K562 (cell line): ENCODE measurements around the gene SLC27A2. TPM values are rescaled to one million over a fixed set of nuclear protein-coding genes. Genes with fewer than 3 reads are reported as not detected.

Experiments
- ATAC-seq: fragments of 200-7000 bp; cut with Tn5 transposase; 3 replicates; pipeline ENCODE4 v1.9.1; 2020; ENCODE audit warnings: moderate library complexity
- BruUV-seq: library from RNA; stranded (reverse); fragments of 400-500 nt; replicated peaks from 2 replicates; lab custom pipeline; 2021; lab: Mats Ljungman, UMichigan
- CTCF ChIA-PET: fragments of 300-600 bp; formaldehyde crosslinking; extraction: SDS; loops from one replicate; lab custom pipeline; 2021; ENCODE audit warnings: low intra/inter-chr PET ratio; lab: Yijun Ruan, JAX
- POLR2A ChIA-PET: fragments of 300-600, 350-650 bp; sonication (Branson Sonifier 250); formaldehyde crosslinking; extraction: SDS; loops from one replicate; lab custom pipeline; 2021; ENCODE audit warnings: antibody characterized with exemption, inconsistent platforms; lab: Yijun Ruan, JAX
- DNase-seq, 4 experiments: peaks; one replicate each; pipeline versions ENCODE4 v3.0.0 to v3.0.0-alpha.2; 2011 to 2018; ENCODE audit warnings: low spot score in 3 of 4, mixed read lengths in 3 of 4; ENCODE audit errors: extremely low read depth in 1 of 4
- FAIRE-seq: peaks from 2 replicates; lab custom pipeline; 2011; peaks lifted over from hg19 to GRCh38; lab: Jason Lieb, UNC
- H2AFZ ChIP-seq: 2 replicates; pipeline ENCODE4 v1.6.0; 2011; ENCODE audit warnings: low read depth, low read length, control low read depth, inconsistent platforms
- H3K27ac ChIP-seq: fragments of 200-600 bp; 3 replicates; pipeline ENCODE4 v1.8.0; 2011; ENCODE audit warnings: low read depth, mild to moderate bottlenecking, control low read depth, inconsistent platforms, low read length, moderate library complexity, mixed read lengths; ENCODE audit errors: extremely low read depth
- H3K27me3 ChIP-seq, 2 experiments: fragments of 300-600 bp in 1 of 2; 2 replicates in 1 of 2; 3 replicates in 1 of 2; pipeline versions ENCODE4 v1.6.0 to v1.8.0; 2011; ENCODE audit warnings: inconsistent platforms in 2 of 2, low read length in 2 of 2, mild to moderate bottlenecking in 1 of 2, mixed read lengths in 1 of 2, moderate library complexity in 1 of 2; ENCODE audit not compliant: control insufficient read depth in 2 of 2, insufficient read depth in 2 of 2
- H3K36me3 ChIP-seq: fragments of 300-600 bp; 3 replicates; pipeline ENCODE4 v1.8.0; 2011; ENCODE audit warnings: mild to moderate bottlenecking, low read length, inconsistent platforms; ENCODE audit not compliant: control insufficient read depth, insufficient read depth
- H3K4me1 ChIP-seq, 2 experiments: fragments of 200-600 bp in 1 of 2; replicated peaks in 1 of 2; 2 replicates in 1 of 2; 3 replicates in 1 of 2; pipeline versions ENCODE4 v1.5.1 to v1.8.0; 2011; ENCODE audit warnings: inconsistent platforms in 2 of 2, low read length in 2 of 2, mild to moderate bottlenecking in 1 of 2, mixed read lengths in 1 of 2, moderate library complexity in 1 of 2; ENCODE audit not compliant: control insufficient read depth in 2 of 2, insufficient read depth in 2 of 2
- H3K4me2 ChIP-seq: 2 replicates; pipeline ENCODE4 v1.6.1; 2011; ENCODE audit warnings: low read length, control low read depth, inconsistent platforms, mixed read lengths; ENCODE audit not compliant: insufficient read depth
- H3K4me3 ChIP-seq: fragments of 200-600 bp; sonication (generic), shearing (Covaris generic); 2 replicates; pipeline ENCODE4 v1.5.1; 2016; ENCODE audit warnings: control low read depth, inconsistent platforms
- H3K79me2 ChIP-seq: fragments of 200-600 bp; 3 replicates; pipeline ENCODE4 v1.8.0; 2011; ENCODE audit warnings: low read length, inconsistent platforms; ENCODE audit not compliant: control insufficient read depth, insufficient read depth
- H3K9ac ChIP-seq, 2 experiments: 2 replicates each; pipeline versions ENCODE4 v1.6.0 to v1.6.1; 2011; ENCODE audit warnings: low read depth in 2 of 2, low read length in 2 of 2, control low read depth in 1 of 2, inconsistent platforms in 1 of 2, mild to moderate bottlenecking in 1 of 2, mixed read lengths in 1 of 2; ENCODE audit not compliant: insufficient read depth in 1 of 2
- H3K9me1 ChIP-seq: one replicate; pipeline ENCODE4 v1.6.0; 2011; ENCODE audit warnings: inconsistent platforms, mild to moderate bottlenecking, low read length, moderate library complexity; ENCODE audit not compliant: control insufficient read depth, insufficient read depth
- H3K9me3 ChIP-seq: replicated peaks from 2 replicates; pipeline ENCODE4 v1.5.1; 2011; ENCODE audit warnings: low read depth, low read length, inconsistent platforms; ENCODE audit not compliant: control insufficient read depth, insufficient read depth
- H4K20me1 ChIP-seq: replicated peaks from 2 replicates; pipeline ENCODE4 v1.6.1; 2011; ENCODE audit warnings: low read length, inconsistent platforms, mixed read lengths; ENCODE audit not compliant: control insufficient read depth, insufficient read depth
- CBX2 ChIP-seq: fragments of 200-600 bp; sonication (generic); IDR thresholded peaks from one replicate; pipeline ENCODE4 v1.6.1; 2012; ENCODE audit warnings: mild to moderate bottlenecking, low read length, inconsistent platforms; ENCODE audit not compliant: insufficient read depth, poor library complexity, severe bottlenecking
- CREBBP ChIP-seq: IDR thresholded peaks from one replicate; pipeline ENCODE4 v1.6.1; 2012; ENCODE audit warnings: low read depth, mild to moderate bottlenecking, control low read depth, inconsistent platforms, low read length
- E2F4 ChIP-seq: sonication (generic); formaldehyde crosslinking; IDR thresholded peaks from 2 replicates; pipeline ENCODE4 v1.8.0; 2022; ENCODE audit warnings: mild to moderate bottlenecking, low read depth, missing genetic modification reagents
- EHMT2 ChIP-seq: fragments of 450-650 bp; IDR thresholded peaks from 2 replicates; pipeline ENCODE4 v1.6.1; 2018; ENCODE audit warnings: antibody characterized with exemption
- ETS1 ChIP-seq: conservative IDR thresholded peaks from 2 replicates; pipeline ENCODE4 v1.6.1; 2011; ENCODE audit warnings: low read depth, mild to moderate bottlenecking, low read length; ENCODE audit not compliant: control insufficient read depth
- MIER1 ChIP-seq: fragments of 450-650 bp; IDR thresholded peaks from 2 replicates; pipeline ENCODE4 v1.6.1; 2016; ENCODE audit warnings: antibody characterized with exemption, mild to moderate bottlenecking, low read depth
- MYBL2 ChIP-seq, 2 experiments: fragments of 450-650 bp in 1 of 2; sonication (generic) in 1 of 2; formaldehyde crosslinking in 1 of 2; IDR thresholded peaks; 2 replicates each; pipeline versions ENCODE4 v1.6.1 to v1.8.1; 2017 to 2022; ENCODE audit warnings: borderline replicate concordance in 1 of 2, inconsistent platforms in 1 of 2, low read depth in 1 of 2, mild to moderate bottlenecking in 1 of 2, missing genetic modification reagents in 1 of 2, moderate library complexity in 1 of 2
- ZNF23 ChIP-seq: fragments of 250-450 bp; sonication (Bioruptor Pico); IDR thresholded peaks from 2 replicates; pipeline ENCODE4 v1.4.0; 2020; ENCODE audit warnings: mild to moderate bottlenecking
- ZNF445 ChIP-seq: fragments of 250-450 bp; sonication (Bioruptor Pico); IDR thresholded peaks from 2 replicates; pipeline ENCODE4 v1.4.0; 2020; ENCODE audit warnings: low read depth, mild to moderate bottlenecking, moderate library complexity
- WGBS: fragments of 100-300 bp; shearing (Covaris generic); methylation state at CpG from one replicate; pipeline ENCODE4 v1.1.6; 2016; ENCODE audit warnings: low coverage, mixed read lengths; ENCODE audit not compliant: insufficient coverage; ENCODE audit errors: missing lambda C conversion rate; 5-methylcytosine and 5-hydroxymethylcytosine counted together
- in situ Hi-C: fragments of 300-500 bp; cut with MboI; formaldehyde crosslinking; loops from 4 replicates; pipeline ENCODE4 v1.15.0; 2018; ENCODE audit warnings: inconsistent platforms, mixed read lengths
- intact Hi-C: fragments of 100-400 bp; cut with micrococcal nuclease; formaldehyde crosslinking; loops from 2 replicates; pipeline ENCODE4 v1.14.2; 2022
- polyA plus RNA-seq, 8 experiments: library from polyadenylated mRNA; depleted of rRNA in 4 of 8; stranded (reverse) in 5 of 8; unstranded in 3 of 8; fragments of >200 nt; fragmentation: Nextera tagmentation in 2 of 8; fragmentation: Illumina TruSeq in 1 of 8; extraction: Ambion mirVana in 2 of 8; extraction: Trizol in 1 of 8; gene quantifications; 2 replicates each; pipeline versions ENCODE4 v1.2.1 to v1.2.3, GENCODE V29; 2011 to 2014; ENCODE audit warnings: inconsistent platforms in 1 of 8, missing spikeins in 1 of 8
- total RNA-seq, 7 experiments: library from RNA; depleted of rRNA in 6 of 7; stranded (reverse); fragments of >200 nt in 6 of 7; fragmentation: Illumina TruSeq in 2 of 7; extraction: Trizol in 2 of 7; gene quantifications; 2 replicates each; pipeline versions ENCODE4 v1.2.1 to v1.2.3, GENCODE V29; 2011 to 2021; ENCODE audit warnings: low replicate concordance in 1 of 7
- TF ChIP-seq, protein P1 (sequence below): fragments of 450-650 bp; IDR thresholded peaks from 2 replicates; pipeline ENCODE4 v1.6.1; 2017; ENCODE audit warnings: antibody characterized with exemption

SLC27A2 gene
- total and polyA plus RNA-seq, 9 of the 15 experiments (the other 6 are each of a cell fraction or from before 2014, with no cell fraction given): 4.9 to 38.0 (median 22.7) TPM

GRCh38 chr15:50280271-50280670 lies 98.3 kb downstream of the SLC27A2 start:
- Histone ChIP-seq H3K27ac (no peak overlapping the region), H3K4me2 (no peak overlapping the region), H3K27me3 (no peaks in the 10 kb centered on the region), H3K9ac (no peak overlapping the region), H3K4me1 (no peaks in the 10 kb centered on the region), H3K4me3 (no peak overlapping the region), H3K36me3 (peaks cover 8% of the 10 kb centered on the region; the same call in 1 of the 3 replicates), H4K20me1 (no peaks in the 10 kb centered on the region), H3K9me1 (no peaks in the 10 kb centered on the region), H2AFZ (no peak overlapping the region), H3K79me2 (no peaks in the 10 kb centered on the region), H3K9me3 (no peaks in the 10 kb centered on the region)
- CTCF ChIA-PET: no interaction called here
- ATAC-seq (no peak), DNase-seq (no peak), FAIRE-seq (no peak)
- TF ChIP-seq CBX2: no peak
- no peak for TF ChIP-seq ZNF23 (CRISPR knock-in tag)
- TF ChIP-seq E2F4 (CRISPR knock-in tag): no peak
- TF ChIP-seq CREBBP: no peak
- no peak for TF ChIP-seq MYBL2 (IDR thresholded peaks at IDR 0.05; ENCODE audit: low read depth)
- no peak for TF ChIP-seq MYBL2 (CRISPR knock-in tag; IDR thresholded peaks at IDR 0.05; ENCODE audit: borderline replicate concordance)
- TF ChIP-seq, protein P1, sequence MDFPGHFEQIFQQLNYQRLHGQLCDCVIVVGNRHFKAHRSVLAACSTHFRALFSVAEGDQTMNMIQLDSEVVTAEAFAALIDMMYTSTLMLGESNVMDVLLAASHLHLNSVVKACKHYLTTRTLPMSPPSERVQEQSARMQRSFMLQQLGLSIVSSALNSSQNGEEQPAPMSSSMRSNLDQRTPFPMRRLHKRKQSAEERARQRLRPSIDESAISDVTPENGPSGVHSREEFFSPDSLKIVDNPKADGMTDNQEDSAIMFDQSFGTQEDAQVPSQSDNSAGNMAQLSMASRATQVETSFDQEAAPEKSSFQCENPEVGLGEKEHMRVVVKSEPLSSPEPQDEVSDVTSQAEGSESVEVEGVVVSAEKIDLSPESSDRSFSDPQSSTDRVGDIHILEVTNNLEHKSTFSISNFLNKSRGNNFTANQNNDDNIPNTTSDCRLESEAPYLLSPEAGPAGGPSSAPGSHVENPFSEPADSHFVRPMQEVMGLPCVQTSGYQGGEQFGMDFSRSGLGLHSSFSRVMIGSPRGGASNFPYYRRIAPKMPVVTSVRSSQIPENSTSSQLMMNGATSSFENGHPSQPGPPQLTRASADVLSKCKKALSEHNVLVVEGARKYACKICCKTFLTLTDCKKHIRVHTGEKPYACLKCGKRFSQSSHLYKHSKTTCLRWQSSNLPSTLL: no peak
- TF ChIP-seq MIER1: no peak
- TF ChIP-seq ZNF445 (CRISPR knock-in tag): no peak
- TF ChIP-seq EHMT2: no peak
- no peak for TF ChIP-seq ETS1
- in situ Hi-C loops: no loop called here
- 82% methylated on average over 3 of the region's 3 CpGs for WGBS
- BruUV-seq: no TSS peak
- intact Hi-C loops: no loop called here
- POLR2A ChIA-PET: interaction anchor here (0.6 to 1.5 kb wide), 2 partner anchors 7 to 221 kb away, joined by 3 to 6 read pairs; no protein-coding TSS in a partner anchor
